HEK293 (cell line): ENCODE results near the gene AKAP1.

Experiments used
- CTCF ChIA-PET: fragments of 350-600 bp; formaldehyde crosslinking; extraction: SDS; loops from one replicate; lab custom pipeline; 2021; ENCODE audit warnings: antibody characterized with exemption; lab: Yijun Ruan, JAX
- POLR2A ChIA-PET: fragments of 300-600 bp; formaldehyde crosslinking; extraction: SDS; loops from one replicate; lab custom pipeline; 2020; ENCODE audit warnings: antibody characterized with exemption, inconsistent platforms; lab: Yijun Ruan, JAX
- H3K27ac ChIP-seq: fragments of 200-500 bp; sonication (Bioruptor generic); 2 replicates; pipeline ENCODE4 v1.5.1; 2014; ENCODE audit warnings: low read depth, low read length, control low read depth, inconsistent platforms; ENCODE audit errors: extremely low read depth
- H3K36me3 ChIP-seq, 2 experiments: fragments of 200-500 bp in 1 of 2; sonication (Bioruptor generic) in 1 of 2; 1 replicate in 1 of 2; 2 replicates in 1 of 2; pipeline ENCODE4 v1.5.1; 2014 to 2017; ENCODE audit warnings: inconsistent platforms in 2 of 2, low read length in 2 of 2; ENCODE audit not compliant: control insufficient read depth in 2 of 2, insufficient read depth in 1 of 2
- H3K4me1 ChIP-seq: fragments of 200-500 bp; sonication (Bioruptor generic); 2 replicates; pipeline ENCODE4 v1.5.1; 2014; ENCODE audit warnings: mild to moderate bottlenecking, low read length, inconsistent platforms; ENCODE audit not compliant: control insufficient read depth, insufficient read depth
- H3K4me3 ChIP-seq: 2 replicates; pipeline ENCODE4 v1.5.1; 2011; ENCODE audit warnings: low read depth, mild to moderate bottlenecking, control low read depth, low read length, moderate library complexity
- H3K9me3 ChIP-seq: fragments of 200-500 bp; sonication (Bioruptor generic); 2 replicates; pipeline ENCODE4 v1.5.1; 2014; ENCODE audit warnings: low read depth, low read length, inconsistent platforms; ENCODE audit not compliant: control insufficient read depth, insufficient read depth
- BCL11B ChIP-seq: fragments of 450-650 bp; formaldehyde crosslinking; IDR thresholded peaks from 2 replicates; pipeline ENCODE4 v1.5.1; 2016; ENCODE audit warnings: low read depth, missing biosample characterization, missing genetic modification characterization
- EGR2 ChIP-seq: fragments of 450-650 bp; formaldehyde crosslinking; IDR thresholded peaks from 2 replicates; pipeline ENCODE4 v1.5.1; 2016; ENCODE audit warnings: low read depth, missing biosample characterization, missing genetic modification characterization
- FEZF1 ChIP-seq: fragments of 450-650 bp; formaldehyde crosslinking; IDR thresholded peaks from 2 replicates; pipeline ENCODE4 v1.5.1; 2016; ENCODE audit warnings: missing biosample characterization, missing genetic modification characterization
- KLF7 ChIP-seq: fragments of 450-650 bp; formaldehyde crosslinking; IDR thresholded peaks from 2 replicates; pipeline ENCODE4 v1.5.1; 2016; ENCODE audit warnings: missing biosample characterization, missing genetic modification characterization, borderline replicate concordance
- MZF1 ChIP-seq: fragments of 450-650 bp; formaldehyde crosslinking; IDR thresholded peaks from 2 replicates; pipeline ENCODE4 v1.5.1; 2017; ENCODE audit warnings: missing biosample characterization, missing genetic modification characterization, borderline replicate concordance
- OVOL3 ChIP-seq: fragments of 450-650 bp; formaldehyde crosslinking; IDR thresholded peaks from 2 replicates; pipeline ENCODE4 v1.5.1; 2016; ENCODE audit warnings: missing biosample characterization, missing genetic modification characterization
- SALL2 ChIP-seq: fragments of 450-650 bp; formaldehyde crosslinking; IDR thresholded peaks from 2 replicates; pipeline ENCODE4 v1.5.0; 2017; ENCODE audit warnings: missing biosample characterization, mild to moderate bottlenecking, missing genetic modification characterization, borderline replicate concordance
- SETDB1 ChIP-seq: IDR thresholded peaks from one replicate; pipeline ENCODE4 v1.6.1; 2017; ENCODE audit warnings: mild to moderate bottlenecking, low read length, moderate library complexity, mixed read lengths; ENCODE audit not compliant: insufficient read length
- YY2 ChIP-seq: fragments of 450-650 bp; formaldehyde crosslinking; IDR thresholded peaks from 2 replicates; pipeline ENCODE4 v1.5.1; 2016; ENCODE audit warnings: missing biosample characterization, missing genetic modification characterization
- ZNF138 ChIP-seq: fragments of 450-650 bp; formaldehyde crosslinking; IDR thresholded peaks from 2 replicates; pipeline ENCODE4 v1.5.1; 2016; ENCODE audit warnings: missing biosample characterization, missing genetic modification characterization, borderline replicate concordance
- ZNF157 ChIP-seq: fragments of 450-650 bp; formaldehyde crosslinking; IDR thresholded peaks from 2 replicates; pipeline ENCODE4 v1.5.1; 2016; ENCODE audit warnings: missing biosample characterization, missing genetic modification characterization
- ZNF175 ChIP-seq: fragments of 450-650 bp; formaldehyde crosslinking; IDR thresholded peaks from 2 replicates; pipeline ENCODE4 v1.5.1; 2016; ENCODE audit warnings: missing biosample characterization, missing genetic modification characterization
- ZNF202 ChIP-seq: fragments of 450-650 bp; formaldehyde crosslinking; IDR thresholded peaks from 2 replicates; pipeline ENCODE4 v1.5.1; 2016; ENCODE audit warnings: missing biosample characterization, missing genetic modification characterization, borderline replicate concordance
- ZNF239 ChIP-seq: fragments of 450-650 bp; formaldehyde crosslinking; IDR thresholded peaks from 2 replicates; pipeline ENCODE4 v1.5.1; 2016; ENCODE audit warnings: missing biosample characterization, missing genetic modification characterization
- ZNF350 ChIP-seq: fragments of 450-650 bp; formaldehyde crosslinking; IDR thresholded peaks from 2 replicates; pipeline ENCODE4 v1.5.0; 2017; ENCODE audit warnings: missing biosample characterization, mild to moderate bottlenecking, missing genetic modification characterization
- ZNF600 ChIP-seq: fragments of 450-650 bp; formaldehyde crosslinking; IDR thresholded peaks from 2 replicates; pipeline ENCODE4 v1.5.1; 2016; ENCODE audit warnings: missing biosample characterization, missing genetic modification characterization
- ZNF621 ChIP-seq: fragments of 450-650 bp; formaldehyde crosslinking; IDR thresholded peaks from 2 replicates; pipeline ENCODE4 v1.5.1; 2017; ENCODE audit warnings: missing biosample characterization, missing genetic modification characterization
- ZNF623 ChIP-seq: fragments of 450-650 bp; formaldehyde crosslinking; IDR thresholded peaks from 2 replicates; pipeline ENCODE4 v1.5.1; 2016; ENCODE audit warnings: missing biosample characterization, missing genetic modification characterization
- ZNF670 ChIP-seq: fragments of 450-650 bp; formaldehyde crosslinking; IDR thresholded peaks from 2 replicates; pipeline ENCODE4 v1.5.1; 2016; ENCODE audit warnings: missing biosample characterization, missing genetic modification characterization, low read depth
- ZNF677 ChIP-seq: fragments of 450-650 bp; IDR thresholded peaks from 2 replicates; pipeline ENCODE4 v1.5.0; 2018; ENCODE audit warnings: missing biosample characterization, mild to moderate bottlenecking, missing genetic modification characterization, moderate library complexity
- ZNF768 ChIP-seq: fragments of 450-650 bp; formaldehyde crosslinking; IDR thresholded peaks from 2 replicates; pipeline ENCODE4 v1.5.1; 2018; ENCODE audit warnings: missing biosample characterization, mild to moderate bottlenecking, missing genetic modification characterization
- ZNF785 ChIP-seq: fragments of 450-650 bp; formaldehyde crosslinking; IDR thresholded peaks from 2 replicates; pipeline ENCODE4 v1.5.1; 2016; ENCODE audit warnings: missing biosample characterization, missing genetic modification characterization
- TF ChIP-seq, protein P1 (sequence below): fragments of 450-650 bp; formaldehyde crosslinking; IDR thresholded peaks from 2 replicates; pipeline ENCODE4 v1.5.1; 2016; ENCODE audit warnings: missing biosample characterization, missing genetic modification characterization, borderline replicate concordance
- TF ChIP-seq, protein P2 (sequence below): fragments of 450-650 bp; formaldehyde crosslinking; IDR thresholded peaks from 2 replicates; pipeline ENCODE4 v1.5.1; 2016; ENCODE audit warnings: missing biosample characterization, missing genetic modification characterization

AKAP1 gene

DNA sequence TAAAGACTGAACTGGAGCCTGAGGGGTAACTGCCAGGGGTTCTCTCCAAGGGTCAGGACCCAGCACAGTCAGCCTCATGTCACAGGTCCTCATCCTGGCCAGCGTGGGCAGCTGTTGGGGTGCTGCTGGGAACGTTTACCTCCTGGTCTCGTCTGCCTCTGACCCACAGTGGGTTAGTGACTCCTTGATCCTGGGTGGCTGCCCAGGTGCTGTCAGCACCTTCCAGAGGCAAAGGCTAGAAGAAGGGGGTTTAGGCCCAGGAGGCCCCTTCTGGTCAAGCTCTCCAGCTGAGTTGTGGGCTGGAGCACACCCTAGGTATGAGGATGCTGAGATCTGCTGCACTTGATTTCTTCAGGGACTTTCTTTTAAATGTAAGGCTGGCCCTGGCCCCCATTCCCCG is 30.3 kb downstream of the AKAP1 start:
- H3K9me3 ChIP-seq = no peaks in the 10 kb centered on the region
- TF ChIP-seq BCL11B (tag by site-specific recombination) = no peak
- no peak for TF ChIP-seq ZNF239
- no peak for TF ChIP-seq ZNF600 (tag by site-specific recombination)
- no peak for TF ChIP-seq ZNF157 (tag by site-specific recombination)
- TF ChIP-seq YY2 (tag by site-specific recombination) = no peak
- TF ChIP-seq KLF7 (tag by site-specific recombination) = no peak
- TF ChIP-seq FEZF1 (tag by site-specific recombination) = no peak
- no peak for TF ChIP-seq MZF1 (tag by site-specific recombination)
- no peak for TF ChIP-seq ZNF350 (tag by site-specific recombination)
- TF ChIP-seq, protein P1, sequence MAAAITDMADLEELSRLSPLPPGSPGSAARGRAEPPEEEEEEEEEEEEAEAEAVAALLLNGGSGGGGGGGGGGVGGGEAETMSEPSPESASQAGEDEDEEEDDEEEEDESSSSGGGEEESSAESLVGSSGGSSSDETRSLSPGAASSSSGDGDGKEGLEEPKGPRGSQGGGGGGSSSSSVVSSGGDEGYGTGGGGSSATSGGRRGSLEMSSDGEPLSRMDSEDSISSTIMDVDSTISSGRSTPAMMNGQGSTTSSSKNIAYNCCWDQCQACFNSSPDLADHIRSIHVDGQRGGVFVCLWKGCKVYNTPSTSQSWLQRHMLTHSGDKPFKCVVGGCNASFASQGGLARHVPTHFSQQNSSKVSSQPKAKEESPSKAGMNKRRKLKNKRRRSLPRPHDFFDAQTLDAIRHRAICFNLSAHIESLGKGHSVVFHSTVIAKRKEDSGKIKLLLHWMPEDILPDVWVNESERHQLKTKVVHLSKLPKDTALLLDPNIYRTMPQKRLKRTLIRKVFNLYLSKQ (tag by site-specific recombination) = no peak
- no peak for TF ChIP-seq ZNF768 (tag by site-specific recombination)
- no peak for TF ChIP-seq SETDB1
- TF ChIP-seq ZNF670 (tag by site-specific recombination) = no peak
- TF ChIP-seq ZNF138 (tag by site-specific recombination) = no peak
- no peak for TF ChIP-seq ZNF621 (tag by site-specific recombination)
- TF ChIP-seq, all 188 proteins: peak for 0
- Histone ChIP-seq H3K27ac (no peak overlapping the region), H3K4me3 (no peak overlapping the region), H3K4me1 (no peaks in the 10 kb centered on the region), H3K36me3 (peaks cover 11 to 95% of the 10 kb centered on the region in 2 experiments)
- ChIA-PET POLR2A (no interaction called here), CTCF (interaction anchor here (0.5 kb wide), 1 partner anchor 77 kb away, joined by 3 read pairs; no protein-coding TSS in a partner anchor)

DNA sequence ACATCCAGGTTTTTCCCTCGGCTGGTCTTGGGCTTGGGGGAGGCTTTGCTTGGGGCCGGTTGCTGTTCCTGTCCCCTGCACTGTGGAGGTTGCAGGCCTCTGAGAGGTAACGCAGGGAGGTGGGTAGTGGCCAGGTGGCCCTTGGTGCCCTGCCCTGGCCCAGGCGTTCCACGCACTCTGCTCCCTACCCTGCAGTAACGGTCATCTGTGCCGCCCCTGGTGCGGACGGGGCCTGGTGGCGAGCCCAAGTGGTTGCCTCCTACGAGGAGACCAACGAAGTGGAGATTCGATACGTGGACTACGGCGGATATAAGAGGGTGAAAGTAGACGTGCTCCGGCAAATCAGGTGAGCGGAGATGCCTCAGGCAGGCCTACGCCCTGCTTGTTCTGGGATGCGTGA is 30.9 kb downstream of the AKAP1 start:
- Histone ChIP-seq H3K36me3 (peaks cover 16 to 99% of the 10 kb centered on the region in 2 experiments), H3K4me3 (no peak overlapping the region), H3K27ac (no peak overlapping the region), H3K9me3 (no peaks in the 10 kb centered on the region), H3K4me1 (no peaks in the 10 kb centered on the region)
- CTCF ChIA-PET = interaction anchor here (0.7 kb wide), 1 partner anchor 192 kb away, joined by 3 read pairs; no protein-coding TSS in a partner anchor
- POLR2A ChIA-PET = no interaction called here
- TF ChIP-seq, protein P2, sequence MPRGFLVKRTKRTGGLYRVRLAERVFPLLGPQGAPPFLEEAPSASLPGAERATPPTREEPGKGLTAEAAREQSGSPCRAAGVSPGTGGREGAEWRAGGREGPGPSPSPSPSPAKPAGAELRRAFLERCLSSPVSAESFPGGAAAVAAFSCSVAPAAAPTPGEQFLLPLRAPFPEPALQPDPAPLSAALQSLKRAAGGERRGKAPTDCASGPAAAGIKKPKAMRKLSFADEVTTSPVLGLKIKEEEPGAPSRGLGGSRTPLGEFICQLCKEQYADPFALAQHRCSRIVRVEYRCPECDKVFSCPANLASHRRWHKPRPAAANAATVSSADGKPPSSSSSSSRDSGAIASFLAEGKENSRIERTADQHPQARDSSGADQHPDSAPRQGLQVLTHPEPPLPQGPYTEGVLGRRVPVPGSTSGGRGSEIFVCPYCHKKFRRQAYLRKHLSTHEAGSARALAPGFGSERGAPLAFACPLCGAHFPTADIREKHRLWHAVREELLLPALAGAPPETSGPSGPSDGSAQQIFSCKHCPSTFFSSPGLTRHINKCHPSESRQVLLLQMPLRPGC (tag by site-specific recombination) = no peak
- TF ChIP-seq ZNF677 (tag by site-specific recombination) (no peak), EGR2 (no peak), ZNF138 (tag by site-specific recombination) (no peak), ZNF175 (no peak), ZNF623 (no peak), BCL11B (tag by site-specific recombination) (no peak), ZNF202 (tag by site-specific recombination) (no peak), OVOL3 (tag by site-specific recombination) (no peak), ZNF785 (tag by site-specific recombination) (no peak), SALL2 (tag by site-specific recombination) (no peak)
